DMS53 treated with DMSO at 0.1 percent for 48 hours (cell line): ENCODE measurements around the gene MGAT4B.

Source experiments
- DNase-seq: peaks from one replicate; lab custom pipeline; 2025; ENCODE audit not compliant: unreplicated experiment; lab: John Stamatoyannopoulos, UW

MGAT4B gene

DNA sequence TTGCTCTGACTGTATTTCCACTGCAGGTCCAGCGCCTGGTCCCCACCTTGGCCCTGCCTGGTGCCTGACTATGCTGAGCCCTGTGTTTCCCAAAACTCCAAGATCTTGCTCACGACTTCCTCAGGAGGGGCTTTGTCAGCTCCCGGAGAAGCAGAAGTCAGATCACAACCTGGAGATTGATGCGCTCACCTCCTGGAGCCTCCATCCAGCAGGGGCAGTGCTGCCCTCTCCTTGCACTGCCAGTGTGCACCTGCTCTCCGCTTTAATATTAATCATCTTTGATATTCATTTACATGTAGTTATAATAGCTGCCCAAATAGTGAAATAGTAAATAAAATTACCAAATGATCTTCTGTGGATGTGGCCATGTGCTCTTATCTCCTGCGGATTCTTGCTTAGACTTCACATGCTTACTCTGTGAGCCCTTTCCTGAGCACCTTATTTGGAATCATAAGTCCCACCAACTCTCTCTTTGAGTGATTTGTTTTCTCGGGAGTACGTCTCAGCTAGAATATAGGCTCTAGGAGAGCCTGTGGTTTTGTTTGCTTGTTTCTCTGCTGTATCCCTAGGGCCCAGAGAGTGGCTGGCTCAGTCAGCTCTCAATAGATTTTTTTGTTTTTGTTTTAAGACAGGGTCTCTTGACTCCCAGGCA, 56.7 kb downstream of the MGAT4B start:
- DNase-seq, result no peak

DNA sequence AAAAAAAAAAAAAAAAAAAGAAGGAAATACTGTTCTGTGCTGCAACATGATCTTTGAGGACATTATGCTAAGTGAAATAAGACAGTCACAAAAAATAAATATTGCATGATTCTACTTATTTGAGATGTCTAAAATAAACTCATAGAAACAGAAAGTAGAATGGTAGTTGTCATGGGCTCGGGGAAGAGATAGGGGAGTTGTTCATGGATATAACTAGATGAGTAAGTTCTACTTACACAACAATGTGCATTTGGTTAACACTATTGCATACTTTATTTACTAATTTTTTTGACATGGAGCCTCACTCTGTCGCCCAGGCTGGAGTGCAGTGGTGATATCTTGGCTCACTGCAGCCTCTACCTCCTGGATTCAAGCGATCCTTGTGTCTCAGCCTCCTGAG, 58.9 kb downstream of the MGAT4B start:
- no peak for DNase-seq
